ENCODE data around the gene TFF2.

Gene TFF2

GRCh38 chr21:42320791-42321190 lies 30.0 kb downstream of the TFF2 start:
- DNase-seq (ENCODE audit: low spot score): peak; percentile 11

- DNase-seq (ENCODE audit: low spot score): peak; percentile 40
Observed at GRCh38 chr21:42319851-42320572, 30.8 kb downstream of the TFF2 start.

GRCh38 chr21:42319376-42319775 lies 31.4 kb downstream of the TFF2 start:
- DNase-seq (ENCODE audit: low spot score): peak; percentile 34

- peak; percentile 42 for DNase-seq (ENCODE audit: low spot score)
Observed at GRCh38 chr21:42317826-42318746, 32.7 kb downstream of the TFF2 start.

- peak; percentile 33 for DNase-seq (ENCODE audit: low spot score)
Observed at GRCh38 chr21:42317341-42317741, 33.5 kb downstream of the TFF2 start.

- peak; percentile 36 for DNase-seq (ENCODE audit: low spot score)
Observed at GRCh38 chr21:42316891-42317290, 33.9 kb downstream of the TFF2 start.

- DNase-seq (ENCODE audit: low spot score): peak; percentile 49
Observed at GRCh38 chr21:42315296-42315891, 35.4 kb downstream of the TFF2 start, which contains the start of gene TFF3. TFF3 (minus strand) TSS chr21:42315409; CDS start chr21:42315374, 35 bp downstream.

GRCh38 chr21:42314616-42315295 lies 36.0 kb downstream of the TFF2 start:
- peak; percentile 17 for DNase-seq (ENCODE audit: low spot score)

- peak; percentile 51 for DNase-seq (ENCODE audit: low spot score)
Observed at GRCh38 chr21:42313501-42313969, 37.3 kb downstream of the TFF2 start.

GRCh38 chr21:42312626-42313104 lies 38.1 kb downstream of the TFF2 start:
- DNase-seq (ENCODE audit: low spot score): peak; percentile 36

- DNase-seq (ENCODE audit: low spot score): peak; percentile 42
Observed at GRCh38 chr21:42311816-42312625, 38.8 kb downstream of the TFF2 start.

GRCh38 chr21:42311160-42311559 lies 39.6 kb downstream of the TFF2 start:
- no peak for DNase-seq (ENCODE audit: low spot score)

GRCh38 chr21:42310411-42311001 lies 40.3 kb downstream of the TFF2 start:
- DNase-seq (ENCODE audit: low spot score): no peak

- DNase-seq (ENCODE audit: low spot score): peak; percentile 84
Observed at GRCh38 chr21:42309753-42310213, 41.0 kb downstream of the TFF2 start.

- DNase-seq (ENCODE audit: low spot score): no peak
Observed at GRCh38 chr21:42308914-42309752, 41.7 kb downstream of the TFF2 start.

- DNase-seq (ENCODE audit: low spot score): no peak
Observed at GRCh38 chr21:42308161-42308913, 42.5 kb downstream of the TFF2 start.

GRCh38 chr21:42307106-42307505 lies 43.7 kb downstream of the TFF2 start:
- no peak for DNase-seq (ENCODE audit: low spot score)

GRCh38 chr21:42306366-42307035 lies 44.3 kb downstream of the TFF2 start:
- DNase-seq (ENCODE audit: low spot score): no peak

Data from ecto neural progenitor cell (in vitro differentiated cells).